Measurements from ENCODE around the gene NPAS3.

The NPAS3 gene

GRCh38 chr14:33631021-33631420, 692.3 kb downstream of the NPAS3 start:
- TF ChIP-seq, protein P1, sequence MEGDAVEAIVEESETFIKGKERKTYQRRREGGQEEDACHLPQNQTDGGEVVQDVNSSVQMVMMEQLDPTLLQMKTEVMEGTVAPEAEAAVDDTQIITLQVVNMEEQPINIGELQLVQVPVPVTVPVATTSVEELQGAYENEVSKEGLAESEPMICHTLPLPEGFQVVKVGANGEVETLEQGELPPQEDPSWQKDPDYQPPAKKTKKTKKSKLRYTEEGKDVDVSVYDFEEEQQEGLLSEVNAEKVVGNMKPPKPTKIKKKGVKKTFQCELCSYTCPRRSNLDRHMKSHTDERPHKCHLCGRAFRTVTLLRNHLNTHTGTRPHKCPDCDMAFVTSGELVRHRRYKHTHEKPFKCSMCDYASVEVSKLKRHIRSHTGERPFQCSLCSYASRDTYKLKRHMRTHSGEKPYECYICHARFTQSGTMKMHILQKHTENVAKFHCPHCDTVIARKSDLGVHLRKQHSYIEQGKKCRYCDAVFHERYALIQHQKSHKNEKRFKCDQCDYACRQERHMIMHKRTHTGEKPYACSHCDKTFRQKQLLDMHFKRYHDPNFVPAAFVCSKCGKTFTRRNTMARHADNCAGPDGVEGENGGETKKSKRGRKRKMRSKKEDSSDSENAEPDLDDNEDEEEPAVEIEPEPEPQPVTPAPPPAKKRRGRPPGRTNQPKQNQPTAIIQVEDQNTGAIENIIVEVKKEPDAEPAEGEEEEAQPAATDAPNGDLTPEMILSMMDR (IDR thresholded peaks at IDR 0.05; ENCODE audit: low read depth, low read length, missing control alignments), result no peak
- in situ Hi-C loops (cut with HindIII; ENCODE audit: low sequenced_read_pairs), result no loop called here
- no peak for DNase-seq (ENCODE audit: low read depth)
- no peak overlapping the region for H3K4me3 ChIP-seq (ENCODE audit: low read depth, low read length)

- no peak for DNase-seq (ENCODE audit: low read depth)
- TF ChIP-seq, protein P1 (IDR thresholded peaks at IDR 0.05; ENCODE audit: low read depth, low read length, missing control alignments), result no peak
- in situ Hi-C loops (cut with HindIII; ENCODE audit: low sequenced_read_pairs), result no loop called here
- H3K4me3 ChIP-seq (ENCODE audit: low read depth, low read length), result no peak overlapping the region
Measured at GRCh38 chr14:33631441-33631840, 692.8 kb downstream of the NPAS3 start.

- no peak overlapping the region for H3K4me3 ChIP-seq (ENCODE audit: low read depth, low read length)
- in situ Hi-C loops (cut with HindIII; ENCODE audit: low sequenced_read_pairs), result no loop called here
- no peak for DNase-seq (ENCODE audit: low read depth)
- TF ChIP-seq, protein P1 (IDR thresholded peaks at IDR 0.05; ENCODE audit: low read depth, low read length, missing control alignments), result no peak
Measured at GRCh38 chr14:33634631-33635030, 696.0 kb downstream of the NPAS3 start.

GRCh38 chr14:33636716-33637115, 698.0 kb downstream of the NPAS3 start:
- TF ChIP-seq, protein P1 (IDR thresholded peaks at IDR 0.05; ENCODE audit: low read depth, low read length, missing control alignments), result no peak
- H3K4me3 ChIP-seq (ENCODE audit: low read depth, low read length), result no peak overlapping the region
- in situ Hi-C loops (cut with HindIII; ENCODE audit: low sequenced_read_pairs), result no loop called here
- DNase-seq (ENCODE audit: low read depth), result no peak

DNA sequence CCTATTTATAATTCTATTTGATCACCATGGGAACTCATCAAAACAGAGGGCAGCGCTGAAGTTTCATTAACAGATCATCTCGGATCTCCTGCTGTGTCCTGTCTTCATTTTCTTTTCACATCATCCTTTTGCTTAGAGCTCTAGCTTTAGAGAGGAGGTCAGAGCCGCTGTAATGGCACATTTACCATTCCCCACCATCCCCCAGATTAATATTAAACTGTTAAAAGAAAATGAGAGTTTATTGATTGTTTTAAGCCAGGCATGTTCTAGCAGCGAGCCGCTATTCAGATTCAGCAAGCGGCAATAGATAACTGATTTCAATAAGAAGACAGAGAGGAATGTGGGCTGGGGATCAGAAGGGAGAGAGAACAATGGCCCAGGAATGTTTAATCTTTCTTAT, 703.4 kb downstream of the NPAS3 start:
- TF ChIP-seq, protein P1 (IDR thresholded peaks at IDR 0.05; ENCODE audit: low read depth, low read length, missing control alignments), result no peak
- no peak for DNase-seq (ENCODE audit: low read depth)
- no peak overlapping the region for H3K4me3 ChIP-seq (ENCODE audit: low read depth, low read length)
- in situ Hi-C loops (cut with HindIII; ENCODE audit: low sequenced_read_pairs), result no loop called here

- TF ChIP-seq, protein P1 (IDR thresholded peaks at IDR 0.05; ENCODE audit: low read depth, low read length, missing control alignments), result no peak
- in situ Hi-C loops (cut with HindIII; ENCODE audit: low sequenced_read_pairs), result no loop called here
- no peak overlapping the region for H3K4me3 ChIP-seq (ENCODE audit: low read depth, low read length)
- DNase-seq (ENCODE audit: low read depth), result peak; percentile 44
Measured at GRCh38 chr14:33642691-33643244, 704.1 kb downstream of the NPAS3 start.

All from astrocyte of the cerebellum (primary cell).